22Rv1 (cell line): Measurements from ENCODE around the gene WWOX.

Source experiments
- ZFX ChIP-seq: fragments of 450-650 bp; IDR thresholded peaks from 2 replicates; pipeline ENCODE4 v1.6.1; 2017; ENCODE audit warnings: antibody characterized with exemption, borderline replicate concordance
- TF ChIP-seq, protein P1 (sequence below): fragments of 450-650 bp; IDR thresholded peaks from 2 replicates; pipeline ENCODE4 v1.5.1; 2017; ENCODE audit warnings: mild to moderate bottlenecking

DNA sequence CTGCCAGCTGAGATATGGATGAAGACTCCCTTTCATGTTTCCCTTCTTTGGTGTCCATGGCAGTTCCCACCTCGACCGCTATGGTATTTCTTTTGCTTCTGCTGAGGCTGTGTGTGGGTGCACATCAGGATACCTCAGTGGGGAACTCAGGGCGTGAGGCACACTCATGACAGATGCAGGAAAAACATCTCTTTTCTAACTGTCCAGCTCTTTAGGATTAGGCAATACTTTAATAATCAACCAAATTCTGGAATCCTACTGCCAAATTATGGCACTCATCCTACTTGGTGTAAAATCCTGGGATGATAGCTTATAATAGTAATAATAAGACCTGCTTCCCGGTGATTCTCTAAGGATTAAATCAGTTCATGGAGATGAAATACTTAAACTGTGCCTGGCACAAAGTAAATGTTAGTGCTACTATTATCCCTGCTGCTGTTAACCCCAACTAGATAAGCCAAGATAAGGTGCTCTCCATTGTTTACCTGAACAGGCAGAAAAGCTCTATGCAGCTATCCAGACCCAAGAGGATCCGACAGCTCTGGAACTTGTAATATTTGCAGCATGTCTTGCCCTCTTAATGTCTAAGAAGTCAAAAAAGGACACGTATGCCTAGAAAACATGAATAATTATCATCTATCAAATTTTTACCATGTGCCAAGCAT is 543.3 kb downstream of the WWOX start:
- TF ChIP-seq, protein P1, sequence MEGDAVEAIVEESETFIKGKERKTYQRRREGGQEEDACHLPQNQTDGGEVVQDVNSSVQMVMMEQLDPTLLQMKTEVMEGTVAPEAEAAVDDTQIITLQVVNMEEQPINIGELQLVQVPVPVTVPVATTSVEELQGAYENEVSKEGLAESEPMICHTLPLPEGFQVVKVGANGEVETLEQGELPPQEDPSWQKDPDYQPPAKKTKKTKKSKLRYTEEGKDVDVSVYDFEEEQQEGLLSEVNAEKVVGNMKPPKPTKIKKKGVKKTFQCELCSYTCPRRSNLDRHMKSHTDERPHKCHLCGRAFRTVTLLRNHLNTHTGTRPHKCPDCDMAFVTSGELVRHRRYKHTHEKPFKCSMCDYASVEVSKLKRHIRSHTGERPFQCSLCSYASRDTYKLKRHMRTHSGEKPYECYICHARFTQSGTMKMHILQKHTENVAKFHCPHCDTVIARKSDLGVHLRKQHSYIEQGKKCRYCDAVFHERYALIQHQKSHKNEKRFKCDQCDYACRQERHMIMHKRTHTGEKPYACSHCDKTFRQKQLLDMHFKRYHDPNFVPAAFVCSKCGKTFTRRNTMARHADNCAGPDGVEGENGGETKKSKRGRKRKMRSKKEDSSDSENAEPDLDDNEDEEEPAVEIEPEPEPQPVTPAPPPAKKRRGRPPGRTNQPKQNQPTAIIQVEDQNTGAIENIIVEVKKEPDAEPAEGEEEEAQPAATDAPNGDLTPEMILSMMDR: no peak
- TF ChIP-seq ZFX: no peak
